Lung (tissue), 12 donors: ENCODE results near the gene KCNMA1. TPM values are rescaled to one million over a fixed set of nuclear protein-coding genes. Genes with fewer than 3 reads are reported as not detected.

ENCODE experiments used
- ATAC-seq: fragments of 200-7000 bp; cut with Tn5 transposase; one replicate; pipeline ENCODE4 v1.9.1; 2020; ENCODE audit warnings: moderate number of reproducible peaks; ENCODE audit not compliant: insufficient read depth, low FRiP score
- DNase-seq, 3 donors: peaks; one replicate each; pipeline ENCODE4 v3.0.0-alpha.2; 2013 to 2017
- H3K27ac ChIP-seq, 2 donors: one replicate each; pipeline ENCODE4 v1.5.1; 2013; ENCODE audit warnings: mild to moderate bottlenecking in 2 of 2, moderate library complexity in 2 of 2, control low read depth in 1 of 2, inconsistent platforms in 1 of 2, low read depth in 1 of 2, low read length in 1 of 2
- H3K27me3 ChIP-seq, 3 donors: one replicate each; pipeline ENCODE4 v1.5.1; 2013; ENCODE audit warnings: low read length in 2 of 3; ENCODE audit not compliant: control insufficient read depth in 3 of 3, insufficient read depth in 3 of 3
- H3K36me3 ChIP-seq, 4 donors: one replicate each; pipeline ENCODE4 v1.5.1; 2013; ENCODE audit warnings: low read length in 4 of 4, mild to moderate bottlenecking in 1 of 4, moderate library complexity in 1 of 4; ENCODE audit not compliant: control insufficient read depth in 4 of 4, insufficient read depth in 4 of 4
- H3K4me1 ChIP-seq, 5 donors: one replicate each; pipeline ENCODE4 v1.5.1; 2013; ENCODE audit warnings: low read length in 5 of 5, mild to moderate bottlenecking in 2 of 5, moderate library complexity in 1 of 5; ENCODE audit not compliant: control insufficient read depth in 5 of 5, insufficient read depth in 5 of 5
- H3K4me3 ChIP-seq: one replicate; pipeline ENCODE4 v1.5.1; 2013; ENCODE audit warnings: mild to moderate bottlenecking, control low read depth, moderate library complexity
- H3K9ac ChIP-seq, 2 donors: one replicate each; pipeline ENCODE4 v1.5.1; 2013; ENCODE audit warnings: low read length in 2 of 2, control low read depth in 1 of 2; ENCODE audit not compliant: insufficient read depth in 1 of 2
- H3K9me3 ChIP-seq, 4 donors: one replicate each; pipeline ENCODE4 v1.5.1; 2013; ENCODE audit warnings: low read length in 3 of 4, mild to moderate bottlenecking in 1 of 4, moderate library complexity in 1 of 4; ENCODE audit not compliant: control insufficient read depth in 4 of 4, insufficient read depth in 3 of 4
- WGBS, 2 donors: extraction: QIAGEN DNeasy Blood & Tissue Kit; methylation state at CpG; one replicate each; pipeline ENCODE4 v1.1.7; 2013; 5-methylcytosine and 5-hydroxymethylcytosine counted together
- polyA plus RNA-seq, 2 donors: library from polyadenylated mRNA; stranded (reverse); fragments of 200-250 nt; gene quantifications; one replicate each; pipeline ENCODE4 v1.2.1, GENCODE V29; 2013
- total RNA-seq, 2 donors: library from RNA; depleted of rRNA in 1 of 2; stranded (reverse); fragments of >200 nt in 1 of 2; gene quantifications; one replicate each; pipeline ENCODE4 v1.2.1, GENCODE V29; 2014 to 2021
- TF ChIP-seq, protein P1 (sequence below): IDR thresholded peaks from 2 replicates; pipeline ENCODE4 v1.5.1; 2012; ENCODE audit warnings: mild to moderate bottlenecking; ENCODE audit errors: control extremely low read depth, extremely low read depth
- donor health status: control.
- donor health status: control.
- donor health status: Bipolar disorder and iron deficiency.
- donor health status: healthy.
- donor health status: DM: yes; HTN: yes; CAD: no.

Gene KCNMA1
- total and polyA plus RNA-seq, 4 donors: 3.8 to 13.0 (median 5.5) TPM

DNA sequence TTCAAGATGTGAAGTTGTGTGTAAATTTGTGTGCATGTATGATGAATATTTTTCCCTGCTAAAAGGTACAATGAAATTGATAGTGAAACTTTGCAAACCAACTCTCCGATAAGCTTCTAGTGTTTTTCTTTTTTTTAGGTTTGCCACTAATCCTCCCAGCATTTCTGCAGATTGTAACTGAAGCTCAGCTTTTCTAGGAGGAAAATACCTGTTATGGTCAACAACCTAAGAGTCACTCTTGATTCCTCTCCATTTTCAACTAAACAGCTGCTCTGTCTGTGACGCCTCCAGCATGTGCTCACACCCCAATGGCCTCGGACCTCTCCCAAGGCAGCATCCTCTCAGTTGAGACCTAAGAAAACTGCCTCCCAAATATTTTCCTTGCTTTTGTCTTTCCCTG, 406.2 kb downstream of the KCNMA1 start:
- Histone ChIP-seq H3K36me3 (no peaks in the 10 kb centered on the region), H3K4me3 (no peak overlapping the region), H3K4me1 (peaks cover 0 to 8% (median 3%) of the 10 kb centered on the region in 5 donors), H3K27ac (no peak overlapping the region), H3K27me3 (no peaks in the 10 kb centered on the region), H3K9ac (no peak overlapping the region), H3K9me3 (peaks cover 0 to 2% (median 0%) of the 10 kb centered on the region in 4 donors)
- DNase-seq (no peak), ATAC-seq (no peak)
- WGBS, 2 donors: 90 to 94% methylated on average over 3 of the region's 3 CpGs
- TF ChIP-seq, protein P1, sequence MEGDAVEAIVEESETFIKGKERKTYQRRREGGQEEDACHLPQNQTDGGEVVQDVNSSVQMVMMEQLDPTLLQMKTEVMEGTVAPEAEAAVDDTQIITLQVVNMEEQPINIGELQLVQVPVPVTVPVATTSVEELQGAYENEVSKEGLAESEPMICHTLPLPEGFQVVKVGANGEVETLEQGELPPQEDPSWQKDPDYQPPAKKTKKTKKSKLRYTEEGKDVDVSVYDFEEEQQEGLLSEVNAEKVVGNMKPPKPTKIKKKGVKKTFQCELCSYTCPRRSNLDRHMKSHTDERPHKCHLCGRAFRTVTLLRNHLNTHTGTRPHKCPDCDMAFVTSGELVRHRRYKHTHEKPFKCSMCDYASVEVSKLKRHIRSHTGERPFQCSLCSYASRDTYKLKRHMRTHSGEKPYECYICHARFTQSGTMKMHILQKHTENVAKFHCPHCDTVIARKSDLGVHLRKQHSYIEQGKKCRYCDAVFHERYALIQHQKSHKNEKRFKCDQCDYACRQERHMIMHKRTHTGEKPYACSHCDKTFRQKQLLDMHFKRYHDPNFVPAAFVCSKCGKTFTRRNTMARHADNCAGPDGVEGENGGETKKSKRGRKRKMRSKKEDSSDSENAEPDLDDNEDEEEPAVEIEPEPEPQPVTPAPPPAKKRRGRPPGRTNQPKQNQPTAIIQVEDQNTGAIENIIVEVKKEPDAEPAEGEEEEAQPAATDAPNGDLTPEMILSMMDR: no peak

- DNase-seq: no peak
- no peaks in the 10 kb centered on the region for H3K36me3 ChIP-seq
- H3K9me3 ChIP-seq: peaks cover 0 to 2% (median 0%) of the 10 kb centered on the region in 4 donors
- H3K9ac ChIP-seq: no peak overlapping the region
- H3K27ac ChIP-seq: no peak overlapping the region
- H3K4me1 ChIP-seq: peaks cover 0 to 8% (median 2%) of the 10 kb centered on the region in 5 donors
- no peak overlapping the region for H3K4me3 ChIP-seq
- no peak for ATAC-seq
- 85 to 90% methylated on average over 5 of the region's 5 CpGs for WGBS, 2 donors
- no peaks in the 10 kb centered on the region for H3K27me3 ChIP-seq
- TF ChIP-seq, protein P1: no peak
Observed at GRCh38 chr10:77230194-77230593, 407.4 kb downstream of the KCNMA1 start.

DNA sequence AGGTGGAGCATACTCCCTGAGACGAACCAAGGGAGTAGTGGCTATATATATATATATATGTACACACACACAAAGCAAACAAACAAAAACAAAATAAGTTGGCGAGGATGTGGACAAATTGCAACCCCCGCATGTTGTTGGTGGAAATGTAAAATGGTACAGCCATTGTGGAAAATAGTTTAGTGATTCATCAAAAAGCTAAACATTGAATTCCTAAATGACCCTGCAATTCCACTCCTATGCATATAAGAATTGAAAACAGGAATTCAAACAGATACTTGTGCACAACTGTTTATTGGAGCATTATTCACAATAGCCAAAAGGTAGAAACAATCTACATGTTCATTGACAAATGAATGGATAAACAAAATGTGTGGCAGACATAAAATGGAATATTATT, 407.9 kb downstream of the KCNMA1 start:
- no peak overlapping the region for H3K9ac ChIP-seq
- H3K27ac ChIP-seq: no peak overlapping the region
- DNase-seq: no peak

GRCh38 chr10:77228559-77228958, 409.0 kb downstream of the KCNMA1 start:
- Histone ChIP-seq H3K9ac (no peak overlapping the region), H3K4me1 (no peaks in the 10 kb centered on the region), H3K36me3 (no peaks in the 10 kb centered on the region), H3K9me3 (peaks cover 0 to 2% (median 0%) of the 10 kb centered on the region in 4 donors), H3K27ac (no peak overlapping the region), H3K27me3 (no peaks in the 10 kb centered on the region), H3K4me3 (no peak overlapping the region)
- WGBS, 2 donors: 84 to 95% methylated on average over 5 of the region's 5 CpGs
- no peak for ATAC-seq
- DNase-seq: no peak
- TF ChIP-seq, protein P1: no peak

More for the DNA sequence above, 407.9 kb downstream of the KCNMA1 start:
- Histone ChIP-seq H3K9me3 (peaks cover 0 to 2% (median 0%) of the 10 kb centered on the region in 4 donors), H3K4me1 (peaks cover 0 to 4% (median 0%) of the 10 kb centered on the region in 5 donors), H3K36me3 (no peaks in the 10 kb centered on the region), H3K4me3 (no peak overlapping the region), H3K27me3 (no peaks in the 10 kb centered on the region)
- TF ChIP-seq, protein P1: no peak
- 92 to 95% methylated on average over 3 of the region's 3 CpGs for WGBS, 2 donors
- no peak for ATAC-seq
